ENCODE measurements around the gene SUSD6. TPM values are rescaled to one million over a fixed set of nuclear protein-coding genes. Genes with fewer than 3 reads are reported as not detected.

Gene SUSD6
- total and polyA plus RNA-seq, 9 of the 15 experiments (the other 6 are each of a cell fraction or from before 2014, with no cell fraction given), result 2.9 to 20.7 (median 5.6) TPM

GRCh38 chr14:69685218-69685616 is 73.8 kb downstream of the SUSD6 start (continued):
- TF ChIP-seq ATF3 (IDR thresholded peaks at IDR 0.05) (peak; percentile 47; the same call in 1 of the 2 replicates), ATF3 (CRISPR knock-in tag; conservative IDR thresholded peaks at IDR 0.05) (no peak), FOS (IDR thresholded peaks at IDR 0.05; ENCODE audit: extremely low read depth, insufficient read length) (peak; percentile 5), ZBTB17 (CRISPR knock-in tag; IDR thresholded peaks at IDR 0.05) (no peak), ZNF217 (CRISPR knock-in tag; IDR thresholded peaks at IDR 0.05) (no peak), GTF3C2 (IDR thresholded peaks at IDR 0.05; ENCODE audit: borderline replicate concordance, extremely low read depth, insufficient read length) (no peak), EP300 (IDR thresholded peaks at IDR 0.05; ENCODE audit: low read length) (0 out of 2 replicates have a peak, but pooled peaks have one; percentile 31), SMARCA4 (IDR thresholded peaks at IDR 0.05) (peak; percentile 64), ARID1B (IDR thresholded peaks at IDR 0.05) (peak; percentile 60), JUNB (CRISPR knock-in tag; conservative IDR thresholded peaks at IDR 0.05) (no peak), REST (IDR thresholded peaks at IDR 0.05; ENCODE audit: borderline replicate concordance) (peak; percentile 63), REST (CRISPR knock-in tag; IDR thresholded peaks at IDR 0.05; ENCODE audit: low read depth) (no peak), CBFA2T3 (IDR thresholded peaks at IDR 0.05) (peak; percentile 23; the same call in 1 of the 2 replicates), HLTF (IDR thresholded peaks at IDR 0.05) (no peak), ZNF76 (CRISPR knock-in tag; IDR thresholded peaks at IDR 0.05; ENCODE audit: borderline replicate concordance) (0 out of 2 replicates have a peak, but pooled peaks have one; percentile 27), ZEB2 (IDR thresholded peaks at IDR 0.05) (0 out of 2 replicates have a peak, but pooled peaks have one; percentile 17)
